ENCODE results near the gene RO60.

DNA sequence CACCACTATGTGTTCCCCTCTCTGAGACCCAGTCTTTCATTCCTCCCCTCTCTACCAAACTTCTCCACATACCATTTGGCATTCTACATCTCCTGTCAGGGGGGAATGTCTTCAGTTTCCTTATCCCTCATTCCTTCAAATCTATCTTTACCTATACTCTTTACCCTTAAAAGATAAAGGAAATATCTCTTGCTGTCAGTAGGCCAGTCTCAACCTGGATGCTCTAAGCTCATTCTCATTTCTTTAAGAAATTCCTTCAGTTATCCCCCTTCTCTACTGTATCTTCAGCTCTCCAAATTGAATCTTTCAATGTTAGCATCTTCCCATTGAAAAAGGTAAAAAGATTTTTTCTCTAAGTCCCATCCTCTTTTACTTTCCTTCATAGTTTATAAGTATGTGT lies 6.5 kb downstream of the RO60 start:
- TF ChIP-seq, protein P1, sequence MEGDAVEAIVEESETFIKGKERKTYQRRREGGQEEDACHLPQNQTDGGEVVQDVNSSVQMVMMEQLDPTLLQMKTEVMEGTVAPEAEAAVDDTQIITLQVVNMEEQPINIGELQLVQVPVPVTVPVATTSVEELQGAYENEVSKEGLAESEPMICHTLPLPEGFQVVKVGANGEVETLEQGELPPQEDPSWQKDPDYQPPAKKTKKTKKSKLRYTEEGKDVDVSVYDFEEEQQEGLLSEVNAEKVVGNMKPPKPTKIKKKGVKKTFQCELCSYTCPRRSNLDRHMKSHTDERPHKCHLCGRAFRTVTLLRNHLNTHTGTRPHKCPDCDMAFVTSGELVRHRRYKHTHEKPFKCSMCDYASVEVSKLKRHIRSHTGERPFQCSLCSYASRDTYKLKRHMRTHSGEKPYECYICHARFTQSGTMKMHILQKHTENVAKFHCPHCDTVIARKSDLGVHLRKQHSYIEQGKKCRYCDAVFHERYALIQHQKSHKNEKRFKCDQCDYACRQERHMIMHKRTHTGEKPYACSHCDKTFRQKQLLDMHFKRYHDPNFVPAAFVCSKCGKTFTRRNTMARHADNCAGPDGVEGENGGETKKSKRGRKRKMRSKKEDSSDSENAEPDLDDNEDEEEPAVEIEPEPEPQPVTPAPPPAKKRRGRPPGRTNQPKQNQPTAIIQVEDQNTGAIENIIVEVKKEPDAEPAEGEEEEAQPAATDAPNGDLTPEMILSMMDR (IDR thresholded peaks at IDR 0.05): no peak
- TF ChIP-seq POLR2A (IDR thresholded peaks at IDR 0.05; ENCODE audit: low read depth) (no peak), EP300 (IDR thresholded peaks at IDR 0.05) (no peak), POLR2AphosphoS5 (IDR thresholded peaks at IDR 0.05) (no peak)
